GM19043 (cell line): ENCODE measurements around the gene CHCHD4.
"Not testable (repeated sequence)": the region's sequence is repeated elsewhere in the genome, so short reads cannot be mapped to it uniquely, and the experiment has no call there.

ENCODE experiments used
- ATAC-seq: cut with Tn5 transposase; IDR thresholded peaks from one replicate; pipeline ENCODE4 v1.9.1; 2021; ENCODE audit warnings: low read depth; ENCODE audit not compliant: unreplicated experiment

CHCHD4 gene

GRCh38 chr3:14082108-14082657, 42.5 kb downstream of the CHCHD4 start:
- ATAC-seq, result no peak

DNA sequence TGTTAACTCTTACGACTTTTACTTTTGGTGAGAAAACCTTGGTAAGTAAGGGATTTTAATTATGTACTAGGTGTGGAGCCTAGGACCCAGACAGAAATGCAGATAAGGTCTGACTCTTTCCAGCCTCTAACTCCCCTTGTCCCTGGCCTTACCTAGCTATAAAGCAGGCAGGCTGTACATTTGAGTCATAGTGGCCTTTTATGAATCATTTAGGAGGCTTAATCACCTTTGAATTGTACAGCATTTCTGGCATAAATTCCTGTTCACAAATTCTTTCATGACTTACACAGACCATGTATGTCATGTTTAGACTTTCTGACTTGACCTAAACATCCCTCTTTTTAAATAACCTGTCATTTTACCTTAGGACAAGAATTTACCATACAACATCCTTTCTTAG, 47.4 kb downstream of the CHCHD4 start:
- no peak for ATAC-seq

DNA sequence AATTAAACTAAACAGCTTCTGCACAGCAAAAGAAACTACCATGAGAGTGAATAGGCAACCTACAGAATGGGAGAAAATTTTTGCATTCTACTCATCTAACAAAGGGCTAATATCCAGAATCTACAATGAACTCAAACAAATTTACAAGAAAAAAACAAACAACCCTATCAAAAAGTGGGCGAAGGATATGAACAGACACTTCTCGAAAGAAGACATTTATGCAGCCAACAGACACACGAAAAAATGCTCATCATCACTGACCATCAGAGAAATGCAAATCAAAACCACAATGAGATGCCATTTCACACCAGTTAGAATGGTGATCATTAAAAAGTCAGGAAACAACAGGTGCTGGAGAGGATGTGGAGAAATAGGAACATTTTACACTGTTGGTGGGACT, 49.4 kb downstream of the CHCHD4 start:
- not testable (repeated sequence) for ATAC-seq

GRCh38 chr3:14064910-14065309, 59.8 kb downstream of the CHCHD4 start:
- ATAC-seq, result no peak

- no peak for ATAC-seq
These were observed 61.5 kb downstream of the CHCHD4 start for GRCh38 chr3:14063152-14063551.
